ENCODE data around the gene INPP5D.

The INPP5D gene

GRCh38 chr2:233255151-233255550, 195.0 kb downstream of the INPP5D start:
- H3K27me3 ChIP-seq = no peaks in the 10 kb centered on the region
- H3K9me3 ChIP-seq = no peaks in the 10 kb centered on the region; the same call in 1 of the 2 replicates
- peaks cover 38% of the 10 kb centered on the region for H3K36me3 ChIP-seq
- no peak for TF ChIP-seq CTCF (IDR thresholded peaks at IDR 0.05; ENCODE audit: low read depth, low read length)
- no peak for DNase-seq
- H3K4me3 ChIP-seq (ENCODE audit: low read depth, low read length) = no peak overlapping the region
- H3K4me1 ChIP-seq = no peaks in the 10 kb centered on the region

- no peak for DNase-seq
- Histone ChIP-seq H3K4me1 (no peaks in the 10 kb centered on the region), H3K4me3 (ENCODE audit: low read depth, low read length) (no peak overlapping the region), H3K9me3 (no peaks in the 10 kb centered on the region), H3K27me3 (no peaks in the 10 kb centered on the region), H3K36me3 (peaks cover 47% of the 10 kb centered on the region)
- no peak for TF ChIP-seq CTCF (IDR thresholded peaks at IDR 0.05; ENCODE audit: low read depth, low read length)
Observed at GRCh38 chr2:233256048-233256447, 195.9 kb downstream of the INPP5D start.

Data from BE2C (cell line).